HepG2 (cell line): ENCODE measurements around the gene URM1. TPM values are rescaled to one million over a fixed set of nuclear protein-coding genes. Genes with fewer than 3 reads are reported as not detected.

Experiments
- LCORL ChIP-seq, 2 experiments: fragments of 450-650 bp in 1 of 2; sonication (generic) in 1 of 2; formaldehyde crosslinking in 1 of 2; IDR thresholded peaks; 2 replicates each; pipeline versions ENCODE4 v1.5.0 to v1.6.1; 2017 to 2020; ENCODE audit warnings: antibody characterized with exemption in 1 of 2, missing genetic modification reagents in 1 of 2
- TARDBP ChIP-seq: sonication (generic); formaldehyde crosslinking; IDR thresholded peaks from 2 replicates; pipeline ENCODE4 v1.8.0; 2022; ENCODE audit warnings: mild to moderate bottlenecking, missing genetic modification reagents
- TBL1XR1 ChIP-seq: fragments of 150-350 bp; IDR thresholded peaks from 2 replicates; pipeline ENCODE4 v1.6.1; 2014; ENCODE audit warnings: borderline replicate concordance, low read length; ENCODE audit not compliant: partially characterized antibody
- ZNF766 ChIP-seq: sonication (generic); formaldehyde crosslinking; IDR thresholded peaks from 2 replicates; pipeline ENCODE4 v1.5.0; 2020; ENCODE audit warnings: missing genetic modification reagents, borderline replicate concordance
- ZSCAN25 ChIP-seq: sonication (generic); formaldehyde crosslinking; IDR thresholded peaks from 2 replicates; pipeline ENCODE4 v1.8.0; 2022; ENCODE audit warnings: mild to moderate bottlenecking, missing genetic modification reagents
- polyA plus RNA-seq, 8 experiments: library from polyadenylated mRNA; depleted of rRNA in 3 of 8; stranded (reverse) in 7 of 8; unstranded in 1 of 8; fragments of >200 nt; fragmentation: Illumina TruSeq in 4 of 8; extraction: Trizol in 4 of 8; gene quantifications; 2 replicates each; pipeline versions ENCODE4 v1.2.1 to v1.2.3, GENCODE V29; 2011 to 2016; ENCODE audit warnings: low read depth in 4 of 8, missing spikeins in 1 of 8, mixed read lengths in 1 of 8; ENCODE audit not compliant: insufficient read depth in 1 of 8
- total RNA-seq, 5 experiments: library from RNA; depleted of rRNA; stranded (reverse); fragments of >200 nt; fragmentation: Illumina TruSeq; extraction: Trizol; gene quantifications; 2 replicates each; pipeline ENCODE4 v1.2.3, GENCODE V29; 2016; ENCODE audit warnings: low read depth in 1 of 5
- TF ChIP-seq, protein P1 (sequence below): sonication (generic); formaldehyde crosslinking; IDR thresholded peaks from 2 replicates; pipeline ENCODE4 v1.4.0; 2020; ENCODE audit warnings: mild to moderate bottlenecking, low read depth, missing genetic modification reagents
- TF ChIP-seq, protein P2 (sequence below): IDR thresholded peaks from 2 replicates; pipeline ENCODE4 v1.6.1; 2012; ENCODE audit warnings: inconsistent platforms
- TF ChIP-seq, protein P3 (sequence below): IDR thresholded peaks from 2 replicates; pipeline ENCODE4 v1.6.1; 2016; ENCODE audit warnings: missing compliant biosample characterization, missing genetic modification reagents, borderline replicate concordance
- TF ChIP-seq, protein P4 (sequence below): sonication (generic); formaldehyde crosslinking; IDR thresholded peaks from 2 replicates; pipeline ENCODE4 v1.5.1; 2020; ENCODE audit warnings: mild to moderate bottlenecking, missing genetic modification reagents, moderate library complexity
- TF ChIP-seq, protein P5 (sequence below): sonication (generic); formaldehyde crosslinking; IDR thresholded peaks from 2 replicates; pipeline ENCODE4 v1.5.1; 2020; ENCODE audit warnings: mild to moderate bottlenecking, missing genetic modification reagents, moderate library complexity

Gene URM1
- total and polyA plus RNA-seq, 2 of the 13 experiments (the other 11 are each of a cell fraction or from before 2014, with no cell fraction given), result 37.1 to 41.3 TPM

DNA sequence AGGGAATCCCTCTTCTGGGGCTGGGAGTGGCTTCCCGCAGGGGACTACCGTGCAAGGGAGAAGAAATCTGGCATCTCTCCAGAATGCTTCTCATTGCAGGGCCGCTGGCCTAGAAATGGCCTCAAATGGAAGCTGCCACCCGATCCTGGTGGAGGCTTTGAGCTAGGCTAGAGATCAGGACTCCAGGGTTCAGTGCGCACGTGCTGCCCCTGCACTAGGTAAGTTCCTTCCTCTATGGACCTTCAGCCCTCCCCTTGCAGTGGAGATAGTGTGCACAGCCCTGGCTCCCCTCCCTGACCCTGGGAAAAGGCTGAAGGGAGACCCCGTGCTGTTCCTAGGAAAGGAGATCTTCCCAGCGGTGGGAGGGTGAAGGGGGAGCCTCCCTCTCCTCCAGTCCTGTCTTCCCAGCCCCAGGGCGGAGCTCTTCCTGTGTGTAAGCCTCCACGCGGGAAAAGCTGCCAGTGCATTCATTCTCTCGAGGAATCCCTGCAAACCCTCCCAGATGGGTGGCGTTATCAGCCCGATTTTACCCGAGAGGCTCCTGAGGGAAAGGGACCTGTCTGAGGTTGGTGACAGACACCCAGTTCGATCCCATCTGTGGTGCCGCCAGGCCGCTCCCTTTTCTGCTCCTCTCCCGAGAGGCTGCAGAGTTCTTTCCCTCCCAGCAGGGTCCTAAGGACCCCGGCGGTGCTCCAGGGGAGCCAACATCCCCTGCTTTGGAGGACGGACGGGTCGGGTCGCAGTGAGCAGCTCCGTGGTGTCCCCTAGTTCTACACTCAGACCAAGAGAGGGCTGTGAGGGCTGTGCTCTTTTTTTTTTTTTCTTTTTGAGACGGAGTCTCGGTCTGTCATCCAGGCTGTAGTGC, 48.1 kb downstream of the URM1 start (continued):
- TF ChIP-seq TARDBP (CRISPR knock-in tag) (peak; percentile 46; the same call in 1 of the 2 replicates), ZSCAN25 (CRISPR knock-in tag) (0 out of 2 replicates have a peak, but pooled peaks have one; percentile 48), ZNF766 (0 out of 2 replicates have a peak, but pooled peaks have one; percentile 2), LCORL (IDR thresholded peaks at IDR 0.05) (no peak), LCORL (CRISPR knock-in tag; IDR thresholded peaks at IDR 0.05) (0 out of 2 replicates have a peak, but pooled peaks have one; percentile 32), TBL1XR1 (no peak)
- TF ChIP-seq, protein P1, sequence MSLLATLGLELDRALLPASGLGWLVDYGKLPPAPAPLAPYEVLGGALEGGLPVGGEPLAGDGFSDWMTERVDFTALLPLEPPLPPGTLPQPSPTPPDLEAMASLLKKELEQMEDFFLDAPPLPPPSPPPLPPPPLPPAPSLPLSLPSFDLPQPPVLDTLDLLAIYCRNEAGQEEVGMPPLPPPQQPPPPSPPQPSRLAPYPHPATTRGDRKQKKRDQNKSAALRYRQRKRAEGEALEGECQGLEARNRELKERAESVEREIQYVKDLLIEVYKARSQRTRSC (CRISPR knock-in tag), result 0 out of 2 replicates have a peak, but pooled peaks have one; percentile 15
- TF ChIP-seq, protein P2, sequence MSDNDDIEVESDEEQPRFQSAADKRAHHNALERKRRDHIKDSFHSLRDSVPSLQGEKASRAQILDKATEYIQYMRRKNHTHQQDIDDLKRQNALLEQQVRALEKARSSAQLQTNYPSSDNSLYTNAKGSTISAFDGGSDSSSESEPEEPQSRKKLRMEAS, result peak; percentile 77; the same call in 1 of the 2 replicates
- TF ChIP-seq, protein P3, sequence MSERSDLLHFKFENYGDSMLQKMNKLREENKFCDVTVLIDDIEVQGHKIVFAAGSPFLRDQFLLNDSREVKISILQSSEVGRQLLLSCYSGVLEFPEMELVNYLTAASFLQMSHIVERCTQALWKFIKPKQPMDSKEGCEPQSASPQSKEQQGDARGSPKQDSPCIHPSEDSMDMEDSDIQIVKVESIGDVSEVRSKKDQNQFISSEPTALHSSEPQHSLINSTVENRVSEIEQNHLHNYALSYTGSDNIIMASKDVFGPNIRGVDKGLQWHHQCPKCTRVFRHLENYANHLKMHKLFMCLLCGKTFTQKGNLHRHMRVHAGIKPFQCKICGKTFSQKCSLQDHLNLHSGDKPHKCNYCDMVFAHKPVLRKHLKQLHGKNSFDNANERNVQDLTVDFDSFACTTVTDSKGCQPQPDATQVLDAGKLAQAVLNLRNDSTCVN (CRISPR knock-in tag), result 0 out of 2 replicates have a peak, but pooled peaks have one; percentile 31
- TF ChIP-seq, protein P4, sequence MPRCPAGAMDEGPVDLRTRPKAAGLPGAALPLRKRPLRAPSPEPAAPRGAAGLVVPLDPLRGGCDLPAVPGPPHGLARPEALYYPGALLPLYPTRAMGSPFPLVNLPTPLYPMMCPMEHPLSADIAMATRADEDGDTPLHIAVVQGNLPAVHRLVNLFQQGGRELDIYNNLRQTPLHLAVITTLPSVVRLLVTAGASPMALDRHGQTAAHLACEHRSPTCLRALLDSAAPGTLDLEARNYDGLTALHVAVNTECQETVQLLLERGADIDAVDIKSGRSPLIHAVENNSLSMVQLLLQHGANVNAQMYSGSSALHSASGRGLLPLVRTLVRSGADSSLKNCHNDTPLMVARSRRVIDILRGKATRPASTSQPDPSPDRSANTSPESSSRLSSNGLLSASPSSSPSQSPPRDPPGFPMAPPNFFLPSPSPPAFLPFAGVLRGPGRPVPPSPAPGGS (CRISPR knock-in tag), result no peak
- TF ChIP-seq, protein P5, sequence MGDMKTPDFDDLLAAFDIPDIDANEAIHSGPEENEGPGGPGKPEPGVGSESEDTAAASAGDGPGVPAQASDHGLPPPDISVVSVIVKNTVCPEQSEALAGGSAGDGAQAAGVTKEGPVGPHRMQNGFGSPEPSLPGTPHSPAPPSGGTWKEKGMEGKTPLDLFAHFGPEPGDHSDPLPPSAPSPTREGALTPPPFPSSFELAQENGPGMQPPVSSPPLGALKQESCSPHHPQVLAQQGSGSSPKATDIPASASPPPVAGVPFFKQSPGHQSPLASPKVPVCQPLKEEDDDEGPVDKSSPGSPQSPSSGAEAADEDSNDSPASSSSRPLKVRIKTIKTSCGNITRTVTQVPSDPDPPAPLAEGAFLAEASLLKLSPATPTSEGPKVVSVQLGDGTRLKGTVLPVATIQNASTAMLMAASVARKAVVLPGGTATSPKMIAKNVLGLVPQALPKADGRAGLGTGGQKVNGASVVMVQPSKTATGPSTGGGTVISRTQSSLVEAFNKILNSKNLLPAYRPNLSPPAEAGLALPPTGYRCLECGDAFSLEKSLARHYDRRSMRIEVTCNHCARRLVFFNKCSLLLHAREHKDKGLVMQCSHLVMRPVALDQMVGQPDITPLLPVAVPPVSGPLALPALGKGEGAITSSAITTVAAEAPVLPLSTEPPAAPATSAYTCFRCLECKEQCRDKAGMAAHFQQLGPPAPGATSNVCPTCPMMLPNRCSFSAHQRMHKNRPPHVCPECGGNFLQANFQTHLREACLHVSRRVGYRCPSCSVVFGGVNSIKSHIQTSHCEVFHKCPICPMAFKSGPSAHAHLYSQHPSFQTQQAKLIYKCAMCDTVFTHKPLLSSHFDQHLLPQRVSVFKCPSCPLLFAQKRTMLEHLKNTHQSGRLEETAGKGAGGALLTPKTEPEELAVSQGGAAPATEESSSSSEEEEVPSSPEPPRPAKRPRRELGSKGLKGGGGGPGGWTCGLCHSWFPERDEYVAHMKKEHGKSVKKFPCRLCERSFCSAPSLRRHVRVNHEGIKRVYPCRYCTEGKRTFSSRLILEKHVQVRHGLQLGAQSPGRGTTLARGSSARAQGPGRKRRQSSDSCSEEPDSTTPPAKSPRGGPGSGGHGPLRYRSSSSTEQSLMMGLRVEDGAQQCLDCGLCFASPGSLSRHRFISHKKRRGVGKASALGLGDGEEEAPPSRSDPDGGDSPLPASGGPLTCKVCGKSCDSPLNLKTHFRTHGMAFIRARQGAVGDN, result peak; percentile 71
